ENCODE measurements around the gene HOXD1.

HOXD1 gene

DNA sequence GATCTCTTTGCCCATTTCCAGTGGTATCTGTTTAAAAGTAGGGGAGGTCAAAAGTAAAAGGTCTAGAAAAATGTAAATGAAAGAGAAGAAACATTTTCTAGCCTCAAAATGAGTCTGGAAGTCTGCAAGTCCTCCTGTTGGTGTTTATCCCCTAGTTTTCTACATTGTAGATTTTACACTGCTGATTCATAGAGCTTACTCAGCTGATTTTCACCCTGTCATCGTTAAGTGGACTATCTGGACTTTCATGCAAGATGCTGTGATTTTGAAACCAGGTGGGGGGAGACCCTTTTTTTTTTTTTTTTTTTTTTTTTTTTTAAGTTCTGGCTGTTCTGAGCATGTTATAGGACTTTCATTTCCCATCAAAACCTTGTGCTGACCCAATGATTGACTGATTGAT is 21.1 kb upstream of the HOXD1 start:
- DNase-seq, result no peak

DNA sequence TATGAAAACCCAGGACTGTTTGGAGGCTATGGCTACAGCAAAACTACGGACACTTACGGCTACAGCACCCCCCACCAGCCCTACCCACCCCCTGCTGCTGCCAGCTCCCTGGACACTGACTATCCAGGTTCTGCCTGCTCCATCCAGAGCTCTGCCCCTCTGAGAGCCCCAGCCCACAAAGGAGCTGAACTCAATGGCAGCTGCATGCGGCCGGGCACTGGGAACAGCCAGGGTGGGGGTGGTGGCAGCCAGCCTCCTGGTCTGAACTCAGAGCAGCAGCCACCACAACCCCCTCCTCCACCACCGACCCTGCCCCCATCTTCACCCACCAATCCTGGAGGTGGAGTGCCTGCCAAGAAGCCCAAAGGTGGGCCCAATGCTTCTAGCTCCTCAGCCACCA is 19.3 kb upstream of the HOXD1 start:
- DNase-seq, result no peak

DNA sequence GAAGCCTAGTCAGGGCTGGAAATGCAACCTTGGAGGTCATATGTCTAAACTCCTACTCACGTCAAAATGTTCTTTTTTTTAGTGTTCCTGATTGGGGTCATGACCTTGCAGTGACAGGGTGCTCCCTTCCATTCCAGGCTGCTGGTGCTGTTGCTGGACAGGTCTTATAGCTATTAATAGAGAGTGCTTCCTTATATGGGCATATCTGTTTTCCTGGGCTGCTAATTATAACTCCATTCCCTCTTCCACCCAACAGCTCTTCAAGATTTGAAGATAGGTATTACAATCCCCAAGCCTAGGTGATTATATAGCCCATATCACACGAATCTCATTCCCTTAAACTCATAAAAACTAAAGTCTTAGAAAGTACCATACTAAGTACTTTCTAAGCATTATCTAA is 18.8 kb upstream of the HOXD1 start:
- DNase-seq, result no peak

DNA sequence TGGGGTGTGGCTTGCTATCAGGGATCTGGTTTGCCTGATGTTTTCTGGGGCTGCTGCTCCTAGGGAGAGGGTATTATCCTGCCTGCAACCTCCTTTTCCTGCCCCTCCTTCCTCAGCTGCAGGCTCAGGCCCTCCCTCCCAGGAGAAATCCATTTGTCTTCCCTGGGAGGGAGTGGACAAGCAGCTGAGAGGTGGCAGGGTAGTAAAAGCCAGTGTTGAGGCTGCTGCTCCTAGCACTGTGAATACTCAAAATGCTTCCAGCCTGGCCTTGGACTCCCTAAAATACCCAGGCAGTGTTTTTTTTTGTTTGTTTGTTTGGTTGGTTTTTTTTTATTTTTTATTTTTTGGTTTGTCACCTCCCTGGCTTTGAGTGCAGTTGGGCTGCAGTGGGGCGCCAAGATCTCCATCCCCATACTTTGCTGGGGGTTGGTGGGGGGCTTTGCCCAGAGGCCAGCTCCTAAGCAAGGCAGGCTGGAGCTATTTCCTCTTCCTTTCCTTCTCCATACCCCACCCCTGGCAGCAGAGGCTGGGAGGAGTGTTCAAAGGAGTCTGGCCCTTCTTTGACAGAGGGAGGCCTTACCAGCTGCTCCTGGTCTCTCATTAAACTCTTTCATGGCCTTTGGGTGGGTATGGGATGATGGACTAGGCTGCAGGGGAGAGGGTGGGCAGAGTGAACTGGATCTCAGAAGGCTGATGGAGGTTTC is 17.7 kb upstream of the HOXD1 start:
- DNase-seq, result no peak

DNA sequence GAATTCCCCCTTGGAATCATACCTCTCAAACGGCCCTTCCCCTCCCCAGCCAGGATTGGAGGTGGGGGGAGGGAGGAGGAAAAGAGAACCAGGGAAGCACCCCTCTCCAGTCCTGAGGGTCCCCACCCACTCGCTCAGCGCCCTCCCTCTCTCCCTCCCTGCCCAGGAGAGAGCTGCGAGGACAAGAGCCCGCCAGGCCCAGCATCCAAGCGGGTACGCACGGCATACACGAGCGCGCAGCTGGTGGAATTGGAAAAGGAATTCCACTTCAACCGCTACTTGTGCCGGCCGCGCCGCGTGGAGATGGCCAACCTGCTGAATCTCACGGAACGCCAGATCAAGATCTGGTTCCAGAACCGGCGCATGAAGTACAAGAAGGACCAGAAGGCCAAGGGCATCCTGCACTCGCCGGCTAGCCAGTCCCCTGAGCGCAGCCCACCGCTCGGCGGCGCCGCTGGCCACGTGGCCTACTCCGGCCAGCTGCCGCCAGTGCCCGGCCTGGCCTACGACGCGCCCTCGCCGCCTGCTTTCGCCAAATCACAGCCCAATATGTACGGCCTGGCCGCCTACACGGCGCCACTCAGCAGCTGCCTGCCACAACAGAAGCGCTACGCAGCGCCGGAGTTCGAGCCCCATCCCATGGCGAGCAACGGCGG is 17.0 kb upstream of the HOXD1 start:
- DNase-seq, result no peak

DNA sequence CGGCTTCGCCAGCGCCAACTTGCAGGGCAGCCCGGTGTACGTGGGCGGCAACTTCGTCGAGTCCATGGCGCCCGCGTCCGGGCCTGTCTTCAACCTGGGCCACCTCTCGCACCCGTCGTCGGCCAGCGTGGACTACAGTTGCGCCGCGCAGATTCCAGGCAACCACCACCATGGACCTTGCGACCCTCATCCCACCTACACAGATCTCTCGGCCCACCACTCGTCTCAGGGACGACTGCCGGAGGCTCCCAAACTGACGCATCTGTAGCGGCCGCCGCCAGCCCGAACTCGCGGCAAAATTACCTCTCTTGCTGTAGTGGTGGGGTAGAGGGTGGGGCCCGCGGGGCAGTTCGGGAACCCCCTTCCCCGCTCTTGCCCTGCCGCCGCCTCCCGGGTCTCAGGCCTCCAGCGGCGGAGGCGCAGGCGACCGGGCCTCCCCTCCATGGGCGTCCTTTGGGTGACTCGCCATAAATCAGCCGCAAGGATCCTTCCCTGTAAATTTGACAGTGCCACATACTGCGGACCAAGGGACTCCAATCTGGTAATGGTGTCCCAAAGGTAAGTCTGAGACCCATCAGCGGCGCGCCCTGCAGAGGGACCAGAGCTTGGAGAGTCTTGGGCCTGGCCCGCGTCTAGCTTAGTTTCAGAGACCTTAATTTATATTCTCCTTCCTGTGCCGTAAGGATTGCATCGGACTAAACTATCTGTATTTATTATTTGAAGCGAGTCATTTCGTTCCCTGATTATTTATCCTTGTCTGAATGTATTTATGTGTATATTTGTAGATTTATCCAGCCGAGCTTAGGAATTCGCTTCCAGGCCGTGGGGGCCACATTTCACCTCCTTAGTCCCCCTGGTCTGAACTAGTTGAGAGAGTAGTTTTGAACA is 16.2 kb upstream of the HOXD1 start:
- no peak for DNase-seq

DNA sequence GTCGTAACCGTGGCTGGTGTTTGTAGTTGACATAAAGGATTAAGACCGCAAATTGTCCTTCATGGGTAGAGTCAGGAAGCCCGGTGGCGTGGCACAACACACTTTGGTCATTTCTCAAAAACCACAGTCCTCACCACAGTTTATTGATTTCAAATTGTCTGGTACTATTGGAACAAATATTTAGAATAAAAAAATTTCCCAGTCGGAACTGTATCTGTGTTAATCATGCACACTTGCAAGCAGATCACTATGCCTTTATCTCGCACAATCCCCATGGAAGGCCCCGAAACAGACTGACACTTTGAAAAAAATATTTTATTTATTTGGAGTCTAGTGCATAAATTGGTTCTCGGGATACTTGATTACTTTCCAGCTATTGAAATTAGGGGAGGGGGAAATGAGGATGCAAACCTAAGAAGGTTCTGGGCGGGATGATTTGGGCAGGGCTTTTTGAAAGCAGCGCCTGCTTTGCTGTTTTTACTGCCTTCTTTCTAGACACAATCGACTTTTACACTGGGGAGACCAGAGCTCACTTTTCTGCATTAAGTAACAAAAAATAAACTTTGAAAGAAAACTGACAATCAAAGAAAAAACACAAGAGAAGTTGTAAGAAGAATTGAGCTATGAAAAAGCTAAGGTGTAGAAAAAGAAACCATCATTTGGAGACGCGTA is 15.4 kb upstream of the HOXD1 start:
- DNase-seq, result no peak

DNA sequence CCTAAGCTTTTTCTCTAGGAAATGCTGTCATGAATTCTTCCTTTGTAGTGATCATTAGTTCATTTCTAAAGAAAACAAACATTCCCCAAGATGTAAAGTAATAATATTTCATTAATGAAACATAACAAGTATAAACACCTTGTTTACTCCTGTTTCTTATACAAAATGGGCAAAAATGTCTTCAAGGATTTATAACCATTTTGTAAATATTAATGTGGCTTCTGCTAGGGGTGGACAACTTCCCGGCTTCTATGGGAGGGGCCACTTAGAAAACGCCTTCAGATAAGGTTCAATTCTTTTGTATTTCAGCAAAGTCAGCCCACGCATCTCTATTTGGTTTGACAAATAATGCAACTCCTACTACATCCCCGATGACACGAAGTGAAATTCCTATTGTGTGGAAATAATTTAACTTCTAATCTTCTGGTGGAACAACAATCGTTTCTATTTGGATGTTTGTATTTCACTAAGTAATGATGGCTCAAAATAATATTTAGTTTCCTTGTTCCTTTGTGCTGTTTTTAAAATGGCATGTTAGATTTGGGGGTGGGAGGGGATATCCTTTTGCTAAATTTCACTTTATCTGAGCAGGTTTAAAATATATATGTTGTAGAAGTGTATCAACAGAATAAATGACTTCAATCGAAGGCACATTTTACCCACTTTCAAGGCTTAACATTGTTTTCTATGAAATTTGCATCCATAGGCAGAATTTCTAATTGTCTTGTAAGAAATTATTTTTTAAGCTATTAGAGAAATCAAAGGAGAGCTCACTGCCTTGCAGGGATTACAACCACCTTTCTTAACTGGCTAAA is 14.7 kb upstream of the HOXD1 start:
- no peak for DNase-seq

DNA sequence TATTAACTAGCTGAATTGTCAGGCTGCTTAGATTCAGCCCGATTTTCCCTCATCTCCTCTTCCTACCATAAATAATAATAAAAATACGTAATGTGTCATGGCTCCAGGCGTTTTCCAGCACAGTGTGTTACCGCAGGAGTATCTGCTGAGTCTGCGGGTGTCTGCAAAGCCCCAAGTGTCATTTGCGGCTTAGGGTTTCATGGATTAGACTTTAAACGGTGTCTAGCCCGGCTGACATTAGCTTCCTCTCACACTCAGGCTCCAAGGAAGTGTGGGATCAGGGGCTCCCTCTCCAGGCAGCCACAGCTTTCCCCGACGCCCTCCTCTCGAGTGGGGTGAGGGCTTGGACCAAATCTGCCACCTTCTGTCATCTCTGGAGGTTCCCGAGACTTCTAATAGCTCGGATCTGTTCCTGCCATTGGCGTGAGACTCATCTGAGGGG is 14.1 kb upstream of the HOXD1 start:
- DNase-seq, result no peak

DNA sequence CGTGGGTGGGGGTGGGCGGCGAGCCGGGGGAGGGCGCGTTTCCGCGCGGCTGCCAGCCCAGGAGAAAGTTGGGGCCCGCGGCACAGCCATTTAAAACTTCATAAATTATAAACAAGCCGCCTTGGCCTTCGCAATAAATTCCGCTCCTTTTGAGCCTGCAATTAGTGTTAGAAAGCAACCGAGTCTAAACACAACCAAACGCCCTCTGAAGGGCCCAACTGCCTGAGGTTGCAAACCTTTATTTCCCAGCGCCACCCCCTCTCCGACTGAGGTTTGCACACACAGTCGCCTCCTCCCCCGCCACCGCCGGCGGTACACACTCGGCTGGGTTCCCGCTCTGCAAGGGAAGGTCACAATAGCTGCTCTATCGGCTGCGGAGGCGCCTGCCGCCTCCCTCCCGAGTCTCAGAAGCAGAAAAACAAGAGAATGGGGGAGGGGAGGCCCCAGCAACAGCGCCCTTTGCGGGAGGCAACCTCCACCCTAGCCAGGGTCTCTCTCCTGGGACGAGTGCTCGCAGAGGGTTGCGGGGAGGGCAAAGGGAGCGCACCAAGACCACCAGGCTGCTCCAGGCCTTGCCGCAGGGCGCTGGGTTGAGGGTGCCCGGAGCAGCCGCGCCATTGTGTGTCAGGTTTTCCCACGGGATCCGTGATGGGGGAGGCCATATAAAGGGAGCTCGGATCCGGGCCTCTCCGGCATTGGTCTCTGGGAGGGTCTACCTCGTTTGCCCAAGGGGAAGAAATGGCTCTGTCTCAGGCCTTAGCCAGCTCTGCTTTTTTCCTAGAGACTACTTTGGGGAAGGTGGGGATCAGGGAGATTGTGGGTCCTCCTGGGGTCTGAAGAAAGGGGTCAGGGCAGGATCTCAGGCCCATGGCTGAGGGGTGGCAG is 13.4 kb upstream of the HOXD1 start:
- DNase-seq, result no peak

DNA sequence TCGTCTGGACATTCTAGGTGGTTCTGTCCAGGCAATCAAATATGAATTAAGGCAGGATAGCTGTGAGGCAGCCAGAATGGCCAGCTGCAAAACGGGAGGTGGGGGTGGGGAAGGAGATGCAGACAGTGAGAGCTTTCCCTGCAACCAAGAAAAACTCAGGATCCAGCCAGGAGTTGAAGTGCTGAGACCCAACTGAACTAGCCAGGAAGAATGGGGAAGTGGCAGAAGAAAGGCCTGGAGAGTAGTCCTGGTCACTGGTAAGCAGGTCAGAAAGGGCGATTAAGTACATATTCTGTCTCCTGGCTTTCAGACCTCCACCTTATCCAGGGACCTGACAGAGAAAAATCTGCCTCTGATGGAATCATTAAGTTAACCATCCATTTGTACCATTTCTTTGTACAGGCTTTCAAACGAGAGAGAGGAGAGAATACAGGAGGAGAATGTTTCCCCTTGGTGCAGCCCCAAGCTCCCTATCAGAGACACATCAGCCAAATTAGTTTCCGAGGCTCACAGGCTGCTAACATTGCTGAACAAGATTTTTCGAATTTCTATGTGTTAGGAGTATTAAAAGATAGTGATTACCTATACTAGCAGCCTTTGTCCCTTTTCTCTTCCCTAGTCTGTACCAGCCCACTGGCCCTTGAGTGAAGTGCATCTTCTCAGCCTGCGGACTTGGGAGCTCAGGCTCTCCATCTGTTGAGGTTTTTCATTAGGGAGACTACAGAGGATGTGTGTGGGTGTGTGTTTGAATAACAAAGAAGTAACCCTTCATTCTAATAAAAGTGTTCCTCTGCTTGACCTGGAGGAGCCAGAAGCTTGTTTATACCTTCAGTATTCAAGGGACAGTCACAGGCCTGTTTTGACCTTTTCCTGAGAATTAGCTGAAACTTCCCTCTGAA is 12.5 kb upstream of the HOXD1 start:
- DNase-seq, result no peak

DNA sequence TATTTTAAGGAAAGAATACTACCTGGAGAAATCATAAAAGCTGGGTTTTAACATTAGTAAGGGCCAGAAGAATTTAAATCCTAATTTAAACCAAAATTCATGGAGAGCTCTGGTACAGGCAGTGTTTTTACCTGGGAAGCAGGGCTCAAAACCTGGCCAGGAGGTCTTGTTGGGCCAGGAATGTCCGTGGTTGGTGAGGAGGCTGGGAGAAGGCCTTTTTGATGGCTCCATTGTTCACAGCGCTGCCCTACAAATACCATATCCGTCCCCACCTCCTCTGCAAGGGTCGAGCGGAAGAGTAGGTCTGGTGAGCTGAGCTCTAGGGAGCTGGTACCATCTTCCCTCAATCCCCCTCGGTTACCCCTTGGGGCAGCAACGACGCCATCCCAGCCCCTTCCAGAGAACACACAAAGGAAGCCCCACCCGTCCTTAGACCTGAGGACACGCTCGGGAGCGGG is 10.9 kb upstream of the HOXD1 start:
- DNase-seq, result no peak

DNA sequence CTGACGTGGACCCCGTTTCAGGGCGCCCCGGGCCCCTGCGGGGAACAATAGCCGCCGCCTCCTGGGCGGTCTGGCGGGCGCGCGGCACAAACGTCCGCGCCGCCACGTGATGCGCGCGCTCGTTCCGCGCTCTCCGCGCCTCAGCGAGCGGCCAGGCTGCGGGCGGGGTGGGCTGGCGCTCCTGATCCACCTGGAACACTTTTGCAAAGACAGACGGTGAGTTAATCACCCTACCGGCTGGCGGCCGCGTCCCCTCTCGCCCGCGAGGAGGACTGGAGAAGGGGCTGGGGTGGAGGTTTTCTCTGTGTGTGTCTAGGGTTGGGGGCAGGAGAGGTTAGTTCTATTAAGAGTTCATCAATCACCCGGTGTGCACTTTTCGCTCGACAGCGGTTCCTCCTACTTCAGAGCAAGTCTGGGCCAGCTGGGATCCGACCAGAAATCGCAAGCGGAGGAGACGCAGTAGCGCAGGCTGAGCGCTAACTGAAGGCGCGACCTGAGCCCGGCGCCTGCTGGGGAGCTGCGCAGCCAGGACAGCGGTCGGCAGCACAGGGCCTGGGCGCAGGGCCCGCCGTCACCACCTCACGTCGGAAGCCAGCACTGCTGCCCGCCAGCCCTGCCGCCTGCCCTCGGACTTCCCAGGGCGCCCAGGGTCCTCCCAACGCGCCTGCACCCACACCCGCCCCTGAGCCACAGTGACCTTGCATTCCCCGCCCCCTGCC is 10.3 kb upstream of the HOXD1 start:
- DNase-seq, result no peak

DNA sequence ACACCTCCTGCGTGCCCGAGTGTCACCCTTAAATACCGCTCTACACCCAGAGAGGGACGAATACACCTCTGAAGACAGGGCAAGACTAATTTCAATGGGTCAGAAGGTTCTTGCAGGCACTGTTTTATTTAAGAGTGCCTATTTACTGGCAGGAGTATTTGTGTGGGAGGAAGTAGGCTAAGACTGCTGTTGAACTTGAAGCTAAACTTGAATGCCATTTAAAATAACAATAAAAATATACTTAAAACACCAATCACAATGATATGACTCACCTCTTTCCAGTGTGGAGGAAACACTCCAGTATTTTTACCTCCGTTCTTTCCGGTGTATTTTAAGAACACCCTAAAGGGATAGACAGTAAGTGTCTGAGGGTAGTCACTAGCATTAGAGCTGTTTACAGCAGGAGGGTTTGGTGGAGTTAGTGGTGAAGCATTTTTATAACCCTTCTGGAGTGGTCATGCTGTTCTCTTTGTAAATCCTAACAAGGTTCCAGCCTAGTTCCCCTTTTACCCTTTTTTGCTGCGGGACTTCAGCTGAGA is 9.6 kb upstream of the HOXD1 start:
- no peak for DNase-seq

DNA sequence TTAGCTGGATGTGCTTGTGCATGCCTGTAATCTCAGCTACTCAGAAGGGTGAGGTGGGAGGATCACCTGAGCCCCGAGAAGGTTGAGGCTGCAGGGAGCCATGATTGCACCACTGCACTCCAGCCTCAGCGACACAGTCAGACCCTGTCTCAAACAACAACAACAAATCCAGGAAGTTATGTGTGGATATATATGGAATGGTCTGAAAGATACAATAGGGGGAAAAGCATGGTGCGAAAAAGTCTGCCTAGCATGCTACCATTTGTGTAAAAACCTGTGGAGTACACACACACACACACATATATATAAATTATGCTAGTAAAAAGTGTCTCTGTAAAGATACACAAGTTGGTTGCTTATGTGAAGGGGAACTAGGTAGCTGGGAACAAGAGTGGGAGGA is 6.9 kb upstream of the HOXD1 start:
- no peak for DNase-seq

DNA sequence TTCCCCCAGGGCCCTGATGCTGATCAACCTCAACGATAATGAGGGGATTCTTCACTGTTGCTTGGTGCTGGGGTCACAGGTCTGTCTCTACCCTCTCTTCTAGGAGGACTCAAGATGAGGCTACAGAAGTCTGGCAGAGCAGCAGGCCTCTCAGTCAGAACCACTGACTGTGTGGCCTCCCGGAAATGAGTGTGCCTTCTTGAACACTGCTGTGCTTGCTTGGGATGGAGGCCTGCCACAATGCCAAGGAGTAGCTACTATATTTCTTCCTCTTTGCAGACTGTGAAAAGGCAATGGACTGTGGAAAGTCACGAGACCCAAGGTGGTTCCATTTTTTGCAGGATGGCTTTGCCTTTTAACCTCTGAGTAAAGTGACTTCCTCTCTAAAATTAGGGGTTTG is 5.8 kb upstream of the HOXD1 start:
- DNase-seq, result no peak

DNA sequence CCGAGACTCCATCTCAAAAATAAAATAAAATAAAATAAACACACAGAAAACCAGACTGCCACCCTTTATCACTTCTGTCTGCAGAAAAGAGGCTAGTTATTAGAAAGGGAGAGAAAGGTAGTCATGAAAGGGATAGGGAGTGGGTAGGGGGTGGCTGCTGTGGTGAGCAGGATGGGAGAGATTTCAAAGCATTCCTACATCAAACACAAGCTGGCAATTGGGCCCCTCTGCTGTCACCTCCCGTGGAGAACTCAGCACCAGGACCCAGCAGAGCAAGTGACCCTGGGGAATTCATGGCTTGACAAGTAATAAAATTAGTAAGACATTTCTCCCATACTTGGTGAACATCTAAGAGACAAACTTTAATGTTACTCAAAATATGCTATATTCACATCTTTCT is 3.7 kb upstream of the HOXD1 start:
- DNase-seq, result no peak

DNA sequence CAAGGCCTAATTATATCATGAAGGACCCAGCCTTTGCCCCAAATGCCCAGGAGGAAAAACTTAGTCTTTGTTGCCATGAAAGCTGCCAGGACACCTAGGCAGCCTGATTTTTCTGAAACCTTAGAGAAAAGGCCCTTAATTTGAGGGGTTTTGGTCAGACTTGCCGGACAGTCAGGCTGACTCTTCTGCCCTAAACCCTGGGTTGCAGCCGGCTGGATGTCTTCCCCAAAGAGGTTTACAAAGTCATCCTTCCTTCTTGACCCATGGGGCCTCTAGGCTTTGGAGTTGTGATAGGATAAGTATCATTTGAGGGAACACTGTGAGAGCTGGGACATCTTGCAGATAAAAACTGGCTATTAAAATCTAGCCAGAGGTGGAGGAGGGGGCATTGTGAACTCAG is 2.4 kb upstream of the HOXD1 start:
- DNase-seq, result no peak

DNA sequence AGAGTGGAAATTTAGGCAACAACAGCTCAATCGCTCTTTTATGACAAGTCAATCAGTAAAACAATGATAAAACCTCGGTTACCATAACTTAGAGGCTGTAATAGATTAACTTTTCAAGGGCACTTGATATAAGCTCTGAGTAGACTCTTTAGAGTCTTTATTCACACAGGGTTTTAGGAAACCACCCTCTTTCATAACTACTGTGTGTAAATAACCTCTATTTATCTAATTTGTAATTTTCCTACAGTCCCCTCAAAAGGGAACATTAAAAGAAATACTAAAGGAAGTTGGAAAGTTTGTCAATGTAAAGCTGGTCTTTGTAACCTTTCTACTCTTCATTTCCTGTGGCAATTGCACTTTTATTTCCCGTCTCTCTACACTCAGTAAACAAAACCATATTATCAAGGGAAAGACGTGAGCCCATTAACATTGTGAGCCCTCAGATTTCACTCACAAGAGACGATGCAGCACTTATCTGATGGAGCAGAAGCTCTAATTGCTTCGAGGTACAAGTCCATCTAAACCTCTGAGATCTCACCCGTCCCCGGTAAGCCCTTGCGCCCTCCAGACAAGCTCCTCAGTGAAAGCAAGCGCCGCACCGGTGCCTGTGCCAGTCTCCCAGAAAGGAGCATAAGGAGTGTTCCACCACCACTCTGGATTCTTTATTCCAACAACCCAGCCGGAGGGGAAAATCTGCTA is 1.1 kb upstream of the HOXD1 start:
- no peak for DNase-seq

Data from amniotic stem cell (primary cell).